ENCODE data around the gene STK32A.

DNA sequence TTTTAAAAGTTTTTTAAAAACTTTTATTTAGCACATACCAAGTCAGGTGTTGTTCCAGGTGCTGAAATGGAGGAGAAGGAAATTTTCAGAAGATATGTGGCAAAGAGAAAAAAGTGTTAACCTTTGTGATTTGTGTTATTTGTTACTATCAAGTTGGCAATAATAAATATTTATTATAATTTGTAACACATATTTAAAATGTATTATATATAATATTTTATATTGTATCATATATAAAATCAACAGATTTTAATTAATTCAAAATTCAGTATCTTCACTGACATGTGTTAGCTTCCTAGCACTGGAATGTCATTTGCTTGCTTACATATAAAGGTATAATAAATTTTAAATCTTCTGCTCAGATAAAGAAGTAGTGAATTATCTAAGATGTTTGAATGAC lies 71.5 kb downstream of the STK32A start:
- TF ChIP-seq, protein P1, sequence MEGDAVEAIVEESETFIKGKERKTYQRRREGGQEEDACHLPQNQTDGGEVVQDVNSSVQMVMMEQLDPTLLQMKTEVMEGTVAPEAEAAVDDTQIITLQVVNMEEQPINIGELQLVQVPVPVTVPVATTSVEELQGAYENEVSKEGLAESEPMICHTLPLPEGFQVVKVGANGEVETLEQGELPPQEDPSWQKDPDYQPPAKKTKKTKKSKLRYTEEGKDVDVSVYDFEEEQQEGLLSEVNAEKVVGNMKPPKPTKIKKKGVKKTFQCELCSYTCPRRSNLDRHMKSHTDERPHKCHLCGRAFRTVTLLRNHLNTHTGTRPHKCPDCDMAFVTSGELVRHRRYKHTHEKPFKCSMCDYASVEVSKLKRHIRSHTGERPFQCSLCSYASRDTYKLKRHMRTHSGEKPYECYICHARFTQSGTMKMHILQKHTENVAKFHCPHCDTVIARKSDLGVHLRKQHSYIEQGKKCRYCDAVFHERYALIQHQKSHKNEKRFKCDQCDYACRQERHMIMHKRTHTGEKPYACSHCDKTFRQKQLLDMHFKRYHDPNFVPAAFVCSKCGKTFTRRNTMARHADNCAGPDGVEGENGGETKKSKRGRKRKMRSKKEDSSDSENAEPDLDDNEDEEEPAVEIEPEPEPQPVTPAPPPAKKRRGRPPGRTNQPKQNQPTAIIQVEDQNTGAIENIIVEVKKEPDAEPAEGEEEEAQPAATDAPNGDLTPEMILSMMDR (IDR thresholded peaks at IDR 0.05 in 4 of 5, conservative IDR thresholded peaks at IDR 0.05 in 1 of 5), result no peak
- no peak for TF ChIP-seq POLR2A (IDR thresholded peaks at IDR 0.05)
